K562 (cell line): ENCODE measurements around the gene WWOX.

Experiments used
- CBX3 ChIP-seq, 2 experiments: IDR thresholded peaks; 1 replicate in 1 of 2; 2 replicates in 1 of 2; pipeline ENCODE4 v1.6.1; 2012; ENCODE audit warnings: inconsistent platforms in 2 of 2, low read length in 2 of 2, borderline replicate concordance in 1 of 2, control low read depth in 1 of 2
- CHD2 ChIP-seq: IDR thresholded peaks from 2 replicates; pipeline ENCODE4 v1.6.1; 2011; ENCODE audit warnings: low read depth, low read length
- E2F8 ChIP-seq: fragments of 450-650 bp; IDR thresholded peaks from 2 replicates; pipeline ENCODE4 v1.7.1; 2018; ENCODE audit warnings: mild to moderate bottlenecking, low read depth; ENCODE audit not compliant: partially characterized antibody
- EP300 ChIP-seq: IDR thresholded peaks from 2 replicates; pipeline ENCODE4 v1.6.1; 2012; ENCODE audit warnings: low read length, improper control_type of control experiment
- FOXM1 ChIP-seq, 2 experiments: fragments of 450-650 bp in 1 of 2; sonication (generic) in 1 of 2; formaldehyde crosslinking in 1 of 2; IDR thresholded peaks; 2 replicates each; pipeline versions ENCODE4 v1.6.1 to v1.9.0; 2017 to 2022; ENCODE audit warnings: low read depth in 2 of 2, mild to moderate bottlenecking in 2 of 2, missing genetic modification reagents in 1 of 2, moderate library complexity in 1 of 2
- RAD21 ChIP-seq, 2 experiments: fragments of 250-450 bp in 1 of 2; fragments of 450-650 bp in 1 of 2; sonication (Bioruptor Pico) in 1 of 2; formaldehyde crosslinking in 1 of 2; IDR thresholded peaks in 1 of 2; conservative IDR thresholded peaks in 1 of 2; 2 replicates each; pipeline versions ENCODE4 v1.4.0 to v1.8.0; 2020 to 2022; ENCODE audit warnings: mild to moderate bottlenecking in 2 of 2, moderate library complexity in 1 of 2
- ZNF583 ChIP-seq: fragments of 250-450 bp; sonication (Bioruptor Pico); IDR thresholded peaks from 2 replicates; pipeline ENCODE4 v1.4.0; 2020
- TF ChIP-seq, protein P1 (sequence below), 3 experiments: IDR thresholded peaks in 2 of 3; conservative IDR thresholded peaks in 1 of 3; 2 replicates each; pipeline ENCODE4 v1.5.1; 2011 to 2012; ENCODE audit warnings: low read length in 3 of 3, mild to moderate bottlenecking in 3 of 3, control low read depth in 2 of 3, improper control_type of control experiment in 1 of 3, inconsistent platforms in 1 of 3, low read depth in 1 of 3, mixed read lengths in 1 of 3, moderate library complexity in 1 of 3; ENCODE audit not compliant: insufficient read depth in 2 of 3
- TF ChIP-seq, protein P2 (sequence below): sonication (generic); formaldehyde crosslinking; IDR thresholded peaks from 2 replicates; pipeline ENCODE4 v1.8.0; 2023; ENCODE audit warnings: missing genetic modification reagents, mild to moderate bottlenecking, borderline replicate concordance
- TF ChIP-seq, protein P3 (sequence below): fragments of 250-450 bp; sonication (Bioruptor Pico); IDR thresholded peaks from 2 replicates; pipeline ENCODE4 v1.8.0; 2022; ENCODE audit warnings: moderate library complexity, mild to moderate bottlenecking, inconsistent platforms

DNA sequence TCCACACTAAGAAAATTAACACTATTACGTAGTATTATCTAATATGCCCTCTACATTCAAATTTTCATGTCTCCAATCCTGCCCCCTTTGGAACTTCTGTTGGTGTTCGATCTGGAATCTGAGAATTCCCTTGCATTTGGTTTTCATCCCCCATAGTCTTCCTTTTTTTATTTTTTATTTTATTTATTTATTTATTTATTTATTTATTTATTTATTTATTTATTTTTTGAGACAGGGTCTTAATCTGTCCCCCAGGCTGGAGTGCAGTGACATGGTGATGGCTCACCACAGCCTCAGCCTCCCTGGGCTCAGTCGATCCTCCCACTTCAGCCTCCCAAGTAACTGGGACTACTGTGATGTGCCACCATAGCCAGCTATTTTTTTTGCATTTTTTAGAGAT lies 911.8 kb downstream of the WWOX start:
- TF ChIP-seq, protein P1, sequence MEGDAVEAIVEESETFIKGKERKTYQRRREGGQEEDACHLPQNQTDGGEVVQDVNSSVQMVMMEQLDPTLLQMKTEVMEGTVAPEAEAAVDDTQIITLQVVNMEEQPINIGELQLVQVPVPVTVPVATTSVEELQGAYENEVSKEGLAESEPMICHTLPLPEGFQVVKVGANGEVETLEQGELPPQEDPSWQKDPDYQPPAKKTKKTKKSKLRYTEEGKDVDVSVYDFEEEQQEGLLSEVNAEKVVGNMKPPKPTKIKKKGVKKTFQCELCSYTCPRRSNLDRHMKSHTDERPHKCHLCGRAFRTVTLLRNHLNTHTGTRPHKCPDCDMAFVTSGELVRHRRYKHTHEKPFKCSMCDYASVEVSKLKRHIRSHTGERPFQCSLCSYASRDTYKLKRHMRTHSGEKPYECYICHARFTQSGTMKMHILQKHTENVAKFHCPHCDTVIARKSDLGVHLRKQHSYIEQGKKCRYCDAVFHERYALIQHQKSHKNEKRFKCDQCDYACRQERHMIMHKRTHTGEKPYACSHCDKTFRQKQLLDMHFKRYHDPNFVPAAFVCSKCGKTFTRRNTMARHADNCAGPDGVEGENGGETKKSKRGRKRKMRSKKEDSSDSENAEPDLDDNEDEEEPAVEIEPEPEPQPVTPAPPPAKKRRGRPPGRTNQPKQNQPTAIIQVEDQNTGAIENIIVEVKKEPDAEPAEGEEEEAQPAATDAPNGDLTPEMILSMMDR (IDR thresholded peaks at IDR 0.05 in 2 of 3, conservative IDR thresholded peaks at IDR 0.05 in 1 of 3; ENCODE audit: insufficient read depth in 2 of 3, low read depth in 1 of 3, low read length in 3 of 3) = no peak
- TF ChIP-seq E2F8 (no peak), CBX3 (IDR thresholded peaks at IDR 0.05; ENCODE audit: borderline replicate concordance in 1 of 2, low read length in 2 of 2) (no peak), FOXM1 (IDR thresholded peaks at IDR 0.05; ENCODE audit: low read depth) (no peak), FOXM1 (CRISPR knock-in tag; IDR thresholded peaks at IDR 0.05; ENCODE audit: low read depth) (no peak), ZNF583 (CRISPR knock-in tag) (no peak), CHD2 (no peak), EP300 (no peak), RAD21 (CRISPR knock-in tag; conservative IDR thresholded peaks at IDR 0.05 in 1 of 2, IDR thresholded peaks at IDR 0.05 in 1 of 2) (no peak)
- TF ChIP-seq, protein P2, sequence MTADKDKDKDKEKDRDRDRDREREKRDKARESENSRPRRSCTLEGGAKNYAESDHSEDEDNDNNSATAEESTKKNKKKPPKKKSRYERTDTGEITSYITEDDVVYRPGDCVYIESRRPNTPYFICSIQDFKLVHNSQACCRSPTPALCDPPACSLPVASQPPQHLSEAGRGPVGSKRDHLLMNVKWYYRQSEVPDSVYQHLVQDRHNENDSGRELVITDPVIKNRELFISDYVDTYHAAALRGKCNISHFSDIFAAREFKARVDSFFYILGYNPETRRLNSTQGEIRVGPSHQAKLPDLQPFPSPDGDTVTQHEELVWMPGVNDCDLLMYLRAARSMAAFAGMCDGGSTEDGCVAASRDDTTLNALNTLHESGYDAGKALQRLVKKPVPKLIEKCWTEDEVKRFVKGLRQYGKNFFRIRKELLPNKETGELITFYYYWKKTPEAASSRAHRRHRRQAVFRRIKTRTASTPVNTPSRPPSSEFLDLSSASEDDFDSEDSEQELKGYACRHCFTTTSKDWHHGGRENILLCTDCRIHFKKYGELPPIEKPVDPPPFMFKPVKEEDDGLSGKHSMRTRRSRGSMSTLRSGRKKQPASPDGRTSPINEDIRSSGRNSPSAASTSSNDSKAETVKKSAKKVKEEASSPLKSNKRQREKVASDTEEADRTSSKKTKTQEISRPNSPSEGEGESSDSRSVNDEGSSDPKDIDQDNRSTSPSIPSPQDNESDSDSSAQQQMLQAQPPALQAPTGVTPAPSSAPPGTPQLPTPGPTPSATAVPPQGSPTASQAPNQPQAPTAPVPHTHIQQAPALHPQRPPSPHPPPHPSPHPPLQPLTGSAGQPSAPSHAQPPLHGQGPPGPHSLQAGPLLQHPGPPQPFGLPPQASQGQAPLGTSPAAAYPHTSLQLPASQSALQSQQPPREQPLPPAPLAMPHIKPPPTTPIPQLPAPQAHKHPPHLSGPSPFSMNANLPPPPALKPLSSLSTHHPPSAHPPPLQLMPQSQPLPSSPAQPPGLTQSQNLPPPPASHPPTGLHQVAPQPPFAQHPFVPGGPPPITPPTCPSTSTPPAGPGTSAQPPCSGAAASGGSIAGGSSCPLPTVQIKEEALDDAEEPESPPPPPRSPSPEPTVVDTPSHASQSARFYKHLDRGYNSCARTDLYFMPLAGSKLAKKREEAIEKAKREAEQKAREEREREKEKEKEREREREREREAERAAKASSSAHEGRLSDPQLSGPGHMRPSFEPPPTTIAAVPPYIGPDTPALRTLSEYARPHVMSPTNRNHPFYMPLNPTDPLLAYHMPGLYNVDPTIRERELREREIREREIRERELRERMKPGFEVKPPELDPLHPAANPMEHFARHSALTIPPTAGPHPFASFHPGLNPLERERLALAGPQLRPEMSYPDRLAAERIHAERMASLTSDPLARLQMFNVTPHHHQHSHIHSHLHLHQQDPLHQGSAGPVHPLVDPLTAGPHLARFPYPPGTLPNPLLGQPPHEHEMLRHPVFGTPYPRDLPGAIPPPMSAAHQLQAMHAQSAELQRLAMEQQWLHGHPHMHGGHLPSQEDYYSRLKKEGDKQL (CRISPR knock-in tag) = no peak
- TF ChIP-seq, protein P3, sequence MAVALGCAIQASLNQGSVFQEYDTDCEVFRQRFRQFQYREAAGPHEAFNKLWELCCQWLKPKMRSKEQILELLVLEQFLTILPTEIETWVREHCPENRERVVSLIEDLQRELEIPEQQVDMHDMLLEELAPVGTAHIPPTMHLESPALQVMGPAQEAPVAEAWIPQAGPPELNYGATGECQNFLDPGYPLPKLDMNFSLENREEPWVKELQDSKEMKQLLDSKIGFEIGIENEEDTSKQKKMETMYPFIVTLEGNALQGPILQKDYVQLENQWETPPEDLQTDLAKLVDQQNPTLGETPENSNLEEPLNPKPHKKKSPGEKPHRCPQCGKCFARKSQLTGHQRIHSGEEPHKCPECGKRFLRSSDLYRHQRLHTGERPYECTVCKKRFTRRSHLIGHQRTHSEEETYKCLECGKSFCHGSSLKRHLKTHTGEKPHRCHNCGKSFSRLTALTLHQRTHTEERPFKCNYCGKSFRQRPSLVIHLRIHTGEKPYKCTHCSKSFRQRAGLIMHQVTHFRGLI (CRISPR knock-in tag) = no peak
